Measurements from ENCODE around the gene ARHGEF7.

The ARHGEF7 gene

DNA sequence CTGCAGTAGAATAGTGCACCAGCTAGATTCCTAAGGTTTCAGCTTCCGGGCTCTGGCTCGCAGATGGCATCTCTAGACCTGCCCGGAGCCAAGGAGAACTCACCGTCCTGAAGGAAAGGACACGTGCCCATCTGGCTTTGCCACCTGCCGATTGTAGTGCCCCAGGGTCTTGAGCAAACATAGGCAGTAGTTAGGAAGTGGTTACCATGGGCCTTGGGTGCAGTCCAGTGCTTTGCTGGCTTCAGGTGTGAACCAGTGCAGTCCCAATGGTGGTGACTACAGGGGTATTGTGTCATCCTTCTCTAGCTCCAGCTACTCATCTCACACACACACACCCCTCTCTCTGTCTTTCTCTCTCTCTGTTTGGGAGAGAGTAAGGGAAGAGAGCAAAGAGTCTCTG is 143.9 kb downstream of the ARHGEF7 start:
- no peak for DNase-seq

DNA sequence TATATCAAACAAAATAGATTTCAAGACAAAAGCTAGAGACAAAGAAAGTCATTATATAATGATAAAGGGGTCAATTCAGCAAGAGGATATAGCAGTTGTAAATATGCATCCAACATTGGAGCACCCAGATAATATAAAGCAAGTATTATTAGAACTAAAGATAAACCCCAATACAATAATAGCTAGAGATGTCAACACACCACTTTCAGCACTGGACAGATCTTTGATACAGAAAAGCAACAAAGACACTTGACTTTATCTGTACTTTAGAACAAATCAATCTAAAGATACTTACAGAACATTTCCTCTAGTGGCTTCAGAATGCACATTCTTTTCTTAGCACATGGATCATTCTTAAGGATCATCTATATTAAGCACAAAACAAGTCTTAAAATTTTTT is 146.2 kb downstream of the ARHGEF7 start:
- no peak for DNase-seq

DNA sequence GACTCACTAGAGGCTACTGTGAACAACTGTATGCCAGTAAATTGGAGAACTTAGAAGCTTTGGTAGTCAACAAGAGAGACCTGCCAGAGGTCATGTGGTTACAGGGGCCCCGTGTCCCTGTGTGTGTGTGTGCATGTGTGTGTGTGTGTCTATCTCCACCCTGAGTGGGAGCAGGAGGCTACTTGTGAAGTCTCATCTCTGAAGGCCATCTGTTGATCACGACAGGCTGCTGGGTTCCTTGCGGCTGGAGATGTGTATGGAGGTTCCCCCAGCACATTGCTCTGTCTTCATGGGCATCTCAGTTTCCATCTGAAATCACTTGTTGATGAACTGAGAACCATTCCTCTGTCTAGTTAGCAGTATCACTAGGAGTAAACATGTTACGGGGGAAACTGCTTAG is 147.2 kb downstream of the ARHGEF7 start:
- no peak for DNase-seq

DNA sequence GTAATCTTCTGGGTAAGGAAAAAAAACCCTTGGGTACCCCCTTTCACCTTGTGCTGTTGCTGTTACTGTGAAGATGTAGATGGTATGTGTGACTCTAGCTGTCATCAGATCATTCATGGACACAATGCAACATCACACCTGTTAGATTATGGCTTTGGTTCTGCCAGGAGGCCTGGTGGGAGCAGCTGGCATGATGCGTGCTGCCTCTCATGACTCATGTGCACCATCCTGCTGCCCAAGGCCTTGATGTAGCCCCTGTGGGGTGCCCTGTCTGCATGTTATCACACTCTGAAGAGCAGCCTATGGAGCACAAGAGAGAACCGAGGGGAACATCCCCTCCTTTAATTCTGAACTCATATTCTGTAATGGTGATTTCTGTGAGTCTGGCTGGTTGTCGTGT is 147.6 kb downstream of the ARHGEF7 start:
- no peak for DNase-seq

DNA sequence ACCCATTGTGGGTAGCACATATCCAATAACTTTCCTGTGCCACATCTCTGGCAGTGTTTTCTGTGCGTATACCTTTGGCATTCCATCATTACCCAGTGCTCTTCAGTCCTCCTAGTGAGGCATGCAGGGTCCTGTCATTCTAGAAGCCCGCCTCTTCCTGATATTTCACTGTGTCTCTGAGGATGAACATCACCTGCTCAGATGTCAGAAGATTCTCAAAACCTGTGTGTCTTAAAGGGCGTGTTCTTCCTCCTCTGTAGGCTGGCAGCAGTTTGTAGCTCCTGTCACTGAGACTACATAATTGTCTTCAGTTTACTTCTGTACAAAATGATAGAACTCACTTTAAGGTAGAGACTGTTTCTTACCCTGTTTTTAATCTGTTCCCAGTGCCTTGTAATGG is 148.5 kb downstream of the ARHGEF7 start:
- no peak for DNase-seq

DNA sequence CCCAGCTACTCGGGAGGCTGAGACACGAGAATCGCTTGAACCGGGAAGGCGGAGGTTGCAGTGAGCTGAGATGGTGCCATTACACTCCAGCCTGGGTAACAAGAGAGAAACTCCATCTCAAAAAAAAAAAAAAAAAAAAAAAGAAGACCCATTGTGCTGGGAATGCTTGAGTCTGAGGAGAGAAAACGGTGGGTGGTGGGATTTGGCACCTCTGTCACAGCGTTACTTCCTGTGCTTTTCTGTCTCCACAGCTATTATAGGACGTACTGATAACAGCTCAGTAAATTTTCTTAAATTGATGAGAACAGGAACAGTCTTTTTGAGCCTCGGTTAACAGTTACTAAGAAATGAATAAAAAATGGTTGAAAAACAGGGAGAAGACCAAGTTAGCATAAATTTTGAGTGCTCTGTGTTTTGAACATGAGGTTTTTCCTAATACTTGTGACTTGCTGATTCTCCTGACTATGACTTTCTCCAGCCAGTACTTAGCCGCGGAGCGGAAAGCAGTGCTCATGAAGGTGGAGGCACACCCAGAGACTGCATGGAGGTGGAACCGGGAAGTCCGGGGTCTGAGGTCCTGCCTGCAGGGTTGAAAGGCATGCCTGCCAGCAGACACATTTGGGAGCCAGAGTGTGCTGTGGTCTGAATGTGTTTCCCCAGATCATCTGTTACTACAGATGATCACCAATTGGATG is 150.0 kb downstream of the ARHGEF7 start:
- DNase-seq: no peak

DNA sequence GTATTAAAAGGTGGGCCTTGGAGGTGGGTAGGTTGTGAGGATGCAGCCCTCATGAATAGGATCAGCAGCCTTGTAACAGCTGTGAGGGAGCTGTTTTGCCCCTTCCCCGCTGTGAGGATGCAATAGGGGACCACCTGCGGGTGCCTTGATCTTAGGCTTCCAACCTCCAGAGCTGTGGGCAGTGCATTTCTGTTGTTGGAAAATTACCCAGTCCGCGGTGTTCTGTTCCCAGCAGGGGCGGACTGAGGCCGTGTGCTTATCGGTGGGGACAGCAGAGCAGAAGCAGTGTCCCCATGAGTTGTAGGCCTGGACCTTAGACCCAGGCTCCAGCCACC is 150.6 kb downstream of the ARHGEF7 start:
- no peak for DNase-seq

DNA sequence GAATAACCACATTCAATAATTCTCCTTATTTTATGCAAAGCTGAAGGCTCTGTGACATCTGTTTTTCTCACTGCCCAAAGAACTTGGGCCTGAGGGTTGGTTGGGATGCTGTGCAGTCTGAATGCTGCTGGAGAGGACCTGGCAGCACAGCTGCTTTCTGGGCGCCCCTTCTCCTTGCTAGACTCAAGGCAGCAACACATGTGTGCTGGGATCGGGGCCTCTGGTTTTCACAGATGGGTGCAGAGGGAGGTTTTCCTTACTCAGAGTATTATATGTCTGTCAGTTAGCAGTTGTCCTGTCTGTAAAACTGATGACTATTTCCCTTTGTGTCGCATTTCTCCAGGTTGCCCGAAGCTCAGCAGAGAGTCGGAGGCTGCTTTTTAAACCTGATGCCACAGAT is 152.1 kb downstream of the ARHGEF7 start:
- no peak for DNase-seq

DNA sequence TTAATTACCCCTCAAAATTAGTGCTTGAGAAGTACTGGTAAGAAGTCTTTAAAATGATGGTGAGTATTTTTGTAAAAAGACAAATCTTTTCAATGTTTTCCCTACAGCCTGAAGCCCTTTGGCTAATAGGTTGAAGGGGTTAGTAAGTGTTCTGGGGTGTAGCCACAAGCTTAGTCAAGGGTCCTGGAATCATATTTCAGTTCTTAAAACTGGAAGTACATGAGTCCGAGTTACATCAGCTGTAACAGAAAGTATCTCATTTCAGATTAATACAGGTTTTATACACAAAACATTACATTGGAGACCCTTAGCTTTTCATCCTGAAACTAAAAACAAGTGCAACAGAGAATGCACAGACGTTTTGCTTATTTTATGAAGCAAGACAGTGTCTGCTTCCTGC is 152.7 kb downstream of the ARHGEF7 start:
- DNase-seq: no peak

DNA sequence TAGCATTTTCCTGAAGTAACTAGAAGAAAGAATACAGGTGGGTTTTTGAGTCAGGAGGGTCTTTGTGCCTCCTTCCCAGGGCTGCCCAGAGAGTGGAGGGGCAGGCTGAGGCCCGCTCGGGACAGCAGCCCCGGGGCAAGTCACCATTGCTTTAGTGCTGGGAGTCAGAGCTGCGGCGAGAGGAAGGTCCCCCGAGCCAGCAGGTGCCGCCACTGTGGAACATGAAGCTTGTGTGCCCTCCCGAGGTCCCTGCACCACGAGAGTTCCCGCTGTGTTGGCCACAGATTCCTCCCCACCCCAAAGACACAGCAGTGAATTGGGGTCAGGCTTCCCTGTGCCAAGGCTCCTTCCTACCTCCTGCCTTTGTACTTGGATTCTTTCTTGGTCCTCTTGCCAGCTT is 154.4 kb downstream of the ARHGEF7 start:
- no peak for DNase-seq

DNA sequence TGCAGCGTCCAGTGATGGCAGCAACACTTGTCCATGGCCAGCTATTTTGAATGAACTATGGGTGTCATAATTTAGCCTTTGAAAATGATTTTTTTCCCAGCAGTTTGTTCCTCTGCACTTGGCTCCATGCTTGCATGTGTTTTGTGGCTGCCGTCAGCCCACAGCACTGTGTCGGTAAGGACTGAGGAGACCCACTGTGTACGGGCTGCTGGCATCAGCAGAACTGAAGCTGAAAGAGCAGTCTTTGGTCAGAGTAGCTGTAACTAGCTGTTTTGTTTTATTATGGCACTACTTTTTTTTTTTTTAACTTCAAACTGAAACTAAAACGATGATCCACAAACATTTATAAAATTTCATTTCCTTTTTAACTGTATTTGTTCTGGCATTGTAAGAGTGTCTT is 155.0 kb downstream of the ARHGEF7 start:
- no peak for DNase-seq

DNA sequence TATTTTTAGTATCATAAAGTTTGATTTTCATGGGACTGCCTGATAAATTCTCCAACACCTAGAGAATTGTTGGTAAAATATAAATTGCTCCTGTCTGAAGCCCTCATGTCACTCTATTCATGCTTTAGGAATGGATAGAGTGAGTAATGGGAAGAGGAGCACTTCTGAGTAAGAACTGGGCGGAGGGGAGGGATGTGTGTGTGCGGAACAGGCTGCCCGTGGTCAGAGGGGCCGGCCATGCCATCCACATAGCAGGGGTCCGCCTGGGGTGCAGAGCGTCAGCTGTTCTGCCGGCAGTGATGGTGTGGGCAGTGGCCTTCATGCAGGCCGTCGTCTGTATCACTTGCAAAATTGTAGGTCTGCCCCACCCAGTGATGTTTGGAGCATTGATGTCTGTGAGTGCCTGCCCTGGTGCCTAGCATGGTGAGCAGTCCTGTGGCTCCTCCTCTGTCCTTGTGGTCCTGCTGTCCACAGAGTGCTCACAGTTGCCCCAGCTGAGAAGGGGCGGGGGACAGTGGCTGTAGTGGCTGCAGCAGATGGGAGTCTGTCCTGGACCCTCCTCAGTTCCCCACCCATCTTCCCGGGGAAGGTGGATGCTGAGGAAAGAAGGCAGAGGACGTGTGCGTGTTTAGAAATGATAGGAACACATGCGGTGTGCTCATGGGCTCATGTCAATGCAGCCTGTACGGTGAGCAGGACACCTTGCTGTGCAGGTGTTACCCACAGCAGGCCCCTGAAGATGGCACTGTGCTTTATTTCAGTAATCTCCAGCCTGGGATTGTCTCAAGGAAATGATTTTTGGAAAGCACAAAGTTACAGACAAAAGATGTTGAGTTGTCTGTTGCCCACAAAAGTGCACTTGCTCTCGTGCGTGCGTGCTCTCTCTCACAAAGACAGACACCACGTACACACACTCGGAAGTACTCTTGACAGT is 155.9 kb downstream of the ARHGEF7 start:
- DNase-seq: no peak

DNA sequence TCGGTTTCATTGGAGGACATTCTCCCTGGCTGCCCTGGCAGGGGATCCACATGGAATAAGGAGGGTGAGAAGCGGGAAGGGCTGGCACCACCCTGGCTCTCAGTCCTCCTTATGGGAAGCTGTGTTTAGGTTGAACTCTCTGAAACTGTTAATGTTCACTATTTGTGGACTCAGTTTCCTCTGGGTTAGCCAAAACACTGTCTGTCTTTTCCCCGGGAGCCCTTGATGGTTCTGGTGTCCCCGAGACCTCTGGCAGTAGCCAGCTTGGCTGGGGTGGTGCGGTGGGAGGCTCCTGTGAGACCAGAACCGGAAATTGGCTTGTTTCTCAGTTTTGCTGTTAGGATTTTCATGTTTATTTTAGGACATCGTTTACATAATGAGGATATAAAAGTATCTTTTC is 157.0 kb downstream of the ARHGEF7 start:
- no peak for DNase-seq

DNA sequence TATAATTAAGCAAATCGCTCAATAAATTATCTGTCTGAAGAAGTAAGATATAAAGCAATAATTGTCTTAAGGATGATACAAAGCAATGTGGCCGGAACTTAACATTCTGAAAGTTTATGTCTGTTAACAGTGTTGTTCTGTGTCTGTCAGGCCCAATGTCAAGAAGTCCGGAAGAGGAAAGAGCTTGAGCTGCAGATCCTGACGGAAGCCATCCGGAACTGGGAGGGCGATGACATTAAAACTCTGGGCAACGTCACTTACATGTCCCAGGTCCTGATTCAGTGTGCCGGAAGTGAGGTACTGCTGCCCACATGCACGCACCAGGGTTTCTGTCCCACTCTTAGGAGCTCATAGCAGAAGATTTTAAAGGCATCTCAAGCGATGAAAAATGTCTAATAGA is 160.3 kb downstream of the ARHGEF7 start:
- no peak for DNase-seq

DNA sequence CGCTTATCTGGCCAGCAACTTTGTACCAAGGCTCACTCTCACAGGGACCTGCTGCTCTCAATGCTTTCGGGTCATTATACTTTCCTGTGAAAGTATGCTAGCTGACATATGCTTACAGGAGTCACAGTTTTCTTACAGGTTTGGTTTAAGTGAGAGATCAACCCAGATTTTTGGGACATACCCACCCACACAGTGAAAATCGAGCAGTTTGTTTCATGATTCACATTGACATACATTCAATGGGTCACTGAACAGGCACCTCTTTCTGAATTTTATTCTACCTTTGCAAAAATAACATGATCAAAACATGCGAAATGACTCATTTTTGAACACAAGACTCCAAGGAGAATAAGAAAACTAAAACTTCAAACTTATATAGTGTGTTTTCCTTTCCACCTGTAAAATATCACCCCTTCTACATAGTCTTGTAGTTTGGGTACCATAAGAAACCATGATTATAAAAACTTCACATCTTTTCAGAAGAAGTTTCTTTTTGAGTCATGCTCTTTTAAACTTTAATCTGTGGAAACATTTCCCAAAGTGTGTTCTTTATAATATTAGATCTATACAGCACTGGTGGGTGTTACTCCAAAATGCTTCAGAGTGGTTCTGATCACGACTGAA is 161.0 kb downstream of the ARHGEF7 start:
- DNase-seq: no peak

DNA sequence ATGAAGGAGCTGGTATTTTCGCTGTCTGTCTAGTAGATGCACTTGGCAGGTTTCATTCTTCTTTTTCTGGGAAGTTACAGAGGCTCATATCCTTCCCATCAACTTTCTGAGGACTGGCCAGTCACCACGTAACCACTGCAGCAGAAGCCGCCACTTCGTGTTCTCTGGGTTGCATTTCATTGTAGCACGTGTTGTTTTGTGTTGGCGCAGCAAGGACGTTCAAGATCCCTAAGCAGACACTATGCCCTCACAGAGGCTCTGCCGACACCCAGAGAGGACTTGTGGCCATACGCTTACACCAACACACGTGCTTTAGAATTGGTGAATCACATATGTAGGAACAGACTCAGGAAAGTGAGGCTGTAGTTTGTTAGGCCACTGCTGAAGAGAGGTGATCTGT is 163.1 kb downstream of the ARHGEF7 start:
- DNase-seq: no peak

DNA sequence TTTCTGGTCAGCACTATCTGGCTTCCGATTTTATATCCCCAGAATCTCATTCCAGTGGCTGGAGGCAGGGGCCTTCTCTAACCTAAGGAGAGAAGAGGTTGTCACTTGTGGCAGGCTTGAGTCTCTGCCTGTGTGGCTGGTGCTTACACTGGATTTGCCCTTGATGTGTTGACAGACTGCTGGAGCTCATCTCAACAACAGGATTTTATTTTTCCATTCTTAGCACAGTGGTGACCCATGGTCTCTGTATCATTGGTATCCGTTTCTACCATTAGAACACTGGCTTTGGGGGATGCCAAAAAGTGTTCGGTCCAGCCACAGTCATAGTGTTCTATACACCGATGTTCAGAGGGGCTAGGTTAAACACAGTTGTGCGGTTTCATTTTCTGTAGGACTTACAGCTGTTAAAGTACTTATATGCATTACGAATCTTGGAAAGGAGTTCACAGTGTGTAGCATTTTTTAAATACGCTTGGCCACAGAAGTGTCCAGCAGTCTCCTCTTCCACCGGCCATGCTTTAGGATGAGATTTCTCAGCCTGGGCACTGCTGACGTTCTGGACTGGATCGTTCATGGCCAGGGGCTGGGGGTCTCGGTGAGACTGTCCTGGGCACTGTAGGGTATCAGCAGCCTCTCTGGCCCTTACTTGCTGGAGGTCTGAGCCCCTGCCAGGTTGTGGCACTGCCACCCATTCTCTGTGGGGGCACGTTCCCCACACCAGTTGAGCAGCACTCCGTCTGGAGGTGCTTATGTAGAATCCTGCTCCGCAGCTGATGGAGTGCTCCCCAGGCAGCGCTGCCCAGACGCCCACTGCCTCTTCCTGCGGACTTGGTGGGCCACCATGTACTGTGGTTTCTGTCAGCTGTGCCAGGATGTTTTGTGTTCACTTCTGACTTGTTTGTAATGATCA is 163.9 kb downstream of the ARHGEF7 start:
- no peak for DNase-seq

DNA sequence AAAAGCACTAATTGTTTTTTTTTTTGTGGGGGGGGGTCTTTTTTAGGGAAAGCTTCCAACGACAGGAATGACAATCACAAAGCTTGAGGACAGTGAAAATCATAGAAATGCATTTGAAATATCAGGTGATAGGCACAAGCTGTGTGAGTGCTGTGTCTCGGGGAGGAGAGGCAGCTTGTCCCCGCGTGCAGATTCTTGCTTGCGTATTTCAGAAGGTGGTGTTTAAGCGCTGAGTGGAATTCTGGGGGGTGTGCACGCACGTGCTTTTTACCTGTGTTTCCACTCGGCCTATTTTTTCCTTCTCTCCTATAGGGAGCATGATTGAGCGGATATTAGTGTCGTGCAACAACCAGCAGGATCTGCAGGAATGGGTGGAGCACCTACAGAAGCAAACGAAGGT is 165.1 kb downstream of the ARHGEF7 start:
- DNase-seq: no peak

DNA sequence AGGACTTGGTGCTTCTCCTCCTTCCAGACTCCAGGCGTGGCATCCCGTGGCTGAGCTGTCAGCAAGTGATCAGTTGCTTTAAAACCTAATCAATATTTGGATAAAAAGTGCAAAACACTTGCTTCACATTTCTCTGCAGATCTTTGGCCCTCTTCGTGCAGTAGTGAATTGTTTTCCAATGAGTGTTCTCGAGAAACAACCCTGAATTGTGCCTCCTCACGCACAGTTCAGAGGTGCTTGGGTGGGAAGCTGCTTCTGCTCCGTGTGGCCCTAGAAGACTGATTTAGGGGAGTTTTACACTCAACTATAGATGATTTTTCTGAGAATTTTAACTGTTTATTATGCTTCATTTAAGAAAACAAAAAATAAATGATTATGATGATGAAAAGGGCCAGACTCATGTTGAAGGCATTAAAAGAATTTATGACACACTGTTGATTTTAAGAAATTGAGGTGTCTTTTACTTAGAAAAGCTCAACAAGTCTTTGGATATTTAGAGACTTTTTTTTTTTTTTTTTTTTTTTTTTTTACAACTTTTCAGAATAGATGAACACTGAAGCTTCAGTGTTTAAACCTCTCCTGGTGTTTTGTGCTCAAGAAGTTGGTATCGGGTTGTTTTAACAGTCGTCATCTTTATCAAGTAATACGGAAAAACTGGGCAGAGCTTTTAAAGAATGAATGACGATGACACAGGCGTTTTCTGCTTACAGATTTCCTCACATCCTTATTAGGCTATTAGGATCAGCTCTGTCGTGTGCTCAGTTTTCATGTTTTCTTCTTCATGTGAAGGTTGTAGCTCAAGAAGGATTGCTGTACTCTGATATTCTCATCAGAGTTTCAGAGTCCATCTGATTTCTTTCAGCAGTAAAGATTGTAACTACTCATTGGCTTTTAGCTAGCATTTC is 165.8 kb downstream of the ARHGEF7 start:
- no peak for DNase-seq

DNA sequence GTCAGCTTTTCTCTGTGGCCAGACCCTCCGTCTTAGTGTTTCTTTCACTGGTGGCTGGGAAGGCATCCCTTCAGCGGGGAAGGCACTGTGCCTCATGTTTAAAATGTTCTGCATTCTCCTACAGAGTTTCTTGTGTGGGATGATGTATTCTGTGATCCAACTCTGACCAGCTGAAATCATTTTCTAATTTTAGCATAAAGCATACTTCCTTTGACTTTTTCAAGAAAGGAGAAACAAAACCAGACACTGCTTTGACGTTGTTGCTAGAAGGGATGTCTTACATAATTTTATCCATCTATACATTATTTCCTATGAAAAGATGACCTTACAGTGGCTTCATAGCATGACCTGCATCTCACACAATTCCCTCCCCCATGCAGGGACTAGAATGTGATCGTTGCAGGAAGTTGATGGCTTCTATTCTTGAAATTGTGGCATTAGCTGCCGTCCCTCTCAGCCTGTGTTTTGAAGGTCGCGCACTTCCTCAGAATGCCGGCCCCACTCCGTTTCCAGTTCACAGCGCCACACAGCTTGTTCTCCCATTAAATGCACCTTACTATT is 166.7 kb downstream of the ARHGEF7 start:
- DNase-seq: no peak

DNA sequence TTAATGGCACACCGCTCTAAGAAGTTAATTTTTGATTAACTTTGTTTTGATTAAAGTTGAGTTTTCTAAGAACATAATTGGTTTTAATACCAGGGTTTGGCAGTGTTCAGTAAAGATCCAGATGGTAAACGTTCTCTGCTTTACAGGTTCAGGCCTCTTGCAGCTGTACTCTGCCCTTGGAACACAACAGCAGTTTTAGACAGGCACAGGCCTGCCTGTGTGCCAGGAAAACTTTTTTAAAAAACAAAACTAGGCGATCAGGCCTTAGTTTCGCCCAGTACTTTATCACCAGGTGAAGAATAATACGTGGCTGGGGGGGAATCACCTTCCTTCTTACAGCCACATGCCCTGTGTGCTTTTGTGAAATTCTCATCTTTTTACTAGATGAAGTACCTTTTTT is 167.3 kb downstream of the ARHGEF7 start:
- no peak for DNase-seq

DNA sequence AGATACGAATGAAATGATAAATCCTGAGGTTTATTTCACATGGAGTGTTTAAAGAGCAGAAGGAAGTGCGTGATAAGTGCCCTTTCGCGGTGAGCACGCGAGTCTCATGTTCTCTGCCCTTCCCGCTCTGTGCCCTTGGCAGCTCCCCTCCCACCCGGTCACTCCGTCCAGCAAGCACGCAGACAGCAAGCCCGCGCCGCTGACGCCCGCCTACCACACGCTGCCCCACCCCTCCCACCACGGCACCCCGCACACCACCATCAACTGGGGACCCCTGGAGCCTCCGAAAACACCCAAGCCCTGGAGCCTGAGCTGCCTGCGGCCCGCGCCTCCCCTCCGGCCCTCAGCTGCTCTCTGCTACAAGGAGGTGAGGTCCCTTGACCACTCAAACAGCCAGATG is 167.9 kb downstream of the ARHGEF7 start:
- no peak for DNase-seq
